ENCODE measurements around the gene ARL5C. TPM values are rescaled to one million over a fixed set of nuclear protein-coding genes. Genes with fewer than 3 reads are reported as not detected.

ARL5C gene
- total RNA-seq, 1 experiment from 2014 or later = not detected

DNA sequence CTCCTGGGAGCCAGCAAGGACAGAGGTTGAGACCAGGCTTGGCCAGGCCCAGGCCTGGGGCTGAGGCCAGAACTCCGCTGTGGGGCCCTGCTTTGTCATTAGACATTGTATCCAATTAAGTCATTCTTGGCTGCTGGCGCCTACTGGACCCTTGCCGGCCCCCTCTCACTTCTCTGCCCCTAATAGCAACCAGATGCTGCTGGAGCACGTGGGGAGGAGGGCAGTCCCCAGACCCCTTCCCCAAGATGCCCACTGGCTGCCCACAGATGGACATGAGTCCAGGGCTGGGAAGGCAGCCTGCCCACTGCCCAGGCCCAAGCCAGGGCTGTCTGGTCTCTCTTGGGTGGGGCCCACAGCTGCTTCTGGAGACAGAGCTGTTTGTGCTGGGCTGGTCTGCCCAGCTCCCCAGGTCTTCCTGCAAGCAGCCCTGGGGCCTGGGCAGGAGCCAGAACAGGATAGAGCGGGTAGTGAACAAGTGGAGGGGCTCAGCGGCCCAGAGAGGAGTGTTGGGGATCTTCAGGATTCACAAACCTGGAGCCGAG lies 22.3 kb downstream of the ARL5C start:
- no peaks in the 10 kb centered on the region for H4K20me1 ChIP-seq (ENCODE audit: insufficient read depth)
- BruUV-seq (replicated peaks) = no TSS peak
- no peak overlapping the region for H3K27ac ChIP-seq
- peaks cover 15% of the 10 kb centered on the region for H3K4me1 ChIP-seq (replicated peaks; ENCODE audit: insufficient read depth)
- peaks cover 23% of the 10 kb centered on the region; the same call in 1 of the 2 replicates for H3F3A ChIP-seq (ENCODE audit: insufficient read depth, low read depth)
- POLR2A ChIA-PET (ENCODE audit: unreplicated experiment) = no interaction called here
- H3K4me3 ChIP-seq = no peak overlapping the region
- H3K9me2 ChIP-seq (ENCODE audit: insufficient read depth) = no peaks in the 10 kb centered on the region
- H3K27me3 ChIP-seq (ENCODE audit: insufficient read depth, low read depth) = no peaks in the 10 kb centered on the region
- H3K79me2 ChIP-seq (ENCODE audit: low read depth) = no peaks in the 10 kb centered on the region
- no peak overlapping the region for H2AFZ ChIP-seq
- H3K4me2 ChIP-seq = no peak overlapping the region
- no peaks in the 10 kb centered on the region for H3K36me3 ChIP-seq (ENCODE audit: low read depth)
- H3K9me3 ChIP-seq (ENCODE audit: insufficient read depth, low read depth) = no peaks in the 10 kb centered on the region
- no peak for DNase-seq
- CTCF ChIA-PET = no interaction called here
- intact Hi-C loops (cut with micrococcal nuclease; ENCODE audit: unreplicated experiment) = no loop called here
- TF ChIP-seq EZH2 (IDR thresholded peaks at IDR 0.05; ENCODE audit: low read depth) (no peak), CTCF (conservative IDR thresholded peaks at IDR 0.05) (no peak)

DNA sequence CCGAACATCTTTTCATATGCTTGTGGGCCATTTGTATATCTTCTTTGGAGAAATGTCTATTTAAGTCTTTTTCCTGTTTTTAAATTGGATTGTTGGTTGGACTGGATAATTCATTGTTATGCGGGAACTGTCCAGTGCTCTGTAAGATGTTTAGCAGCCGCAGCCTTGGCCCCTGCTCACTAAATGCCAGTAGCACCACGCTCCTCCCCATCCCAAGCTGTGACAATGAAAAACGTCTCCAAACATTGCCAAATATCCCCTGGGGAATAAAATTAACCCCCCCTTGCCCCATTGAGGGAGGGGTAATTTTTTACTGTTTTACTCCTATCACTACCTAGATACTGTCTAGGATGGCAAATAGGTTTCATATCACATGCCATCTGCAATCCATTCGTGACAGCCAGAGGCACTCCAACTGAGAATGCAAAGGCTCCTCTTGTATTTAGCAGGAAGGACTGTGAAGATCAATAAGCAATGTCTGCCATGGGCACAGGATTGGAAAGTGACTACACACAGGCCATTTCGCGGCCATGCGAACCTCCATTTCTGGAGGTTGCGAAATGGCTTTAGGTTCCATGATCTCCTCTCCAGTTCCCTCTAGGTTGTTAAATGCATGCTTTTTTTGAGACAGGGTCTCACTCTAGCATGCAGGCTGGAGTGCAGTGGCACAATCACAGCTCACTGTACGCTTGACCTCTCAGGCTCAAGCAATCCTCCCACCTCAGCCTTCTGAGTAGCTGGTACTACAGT lies 23.9 kb downstream of the ARL5C start:
- H3K27ac ChIP-seq = no peak overlapping the region
- no peak overlapping the region for H2AFZ ChIP-seq
- ChIA-PET CTCF (interaction anchor here (0.6 kb wide), 1 partner anchor 34 kb away, joined by 3 read pairs; no protein-coding TSS in a partner anchor), POLR2A (ENCODE audit: unreplicated experiment) (no interaction called here)
- DNase-seq = no peak
- H3K9me3 ChIP-seq (ENCODE audit: insufficient read depth, low read depth) = no peaks in the 10 kb centered on the region
- H3K4me3 ChIP-seq = no peak overlapping the region
- no TSS peak for BruUV-seq (replicated peaks)
- TF ChIP-seq CTCF (conservative IDR thresholded peaks at IDR 0.05) (no peak), EZH2 (IDR thresholded peaks at IDR 0.05; ENCODE audit: low read depth) (no peak)
- peaks cover 27% of the 10 kb centered on the region; the same call in 1 of the 2 replicates for H3F3A ChIP-seq (ENCODE audit: insufficient read depth, low read depth)
- no peaks in the 10 kb centered on the region for H4K20me1 ChIP-seq (ENCODE audit: insufficient read depth)
- H3K79me2 ChIP-seq (ENCODE audit: low read depth) = no peaks in the 10 kb centered on the region
- peaks cover 19% of the 10 kb centered on the region for H3K4me1 ChIP-seq (replicated peaks; ENCODE audit: insufficient read depth)
- H3K36me3 ChIP-seq (ENCODE audit: low read depth) = no peaks in the 10 kb centered on the region
- no peak overlapping the region for H3K4me2 ChIP-seq
- no peaks in the 10 kb centered on the region for H3K9me2 ChIP-seq (ENCODE audit: insufficient read depth)
- H3K27me3 ChIP-seq (ENCODE audit: insufficient read depth, low read depth) = no peaks in the 10 kb centered on the region
- intact Hi-C loops (cut with micrococcal nuclease; ENCODE audit: unreplicated experiment) = no loop called here

DNA sequence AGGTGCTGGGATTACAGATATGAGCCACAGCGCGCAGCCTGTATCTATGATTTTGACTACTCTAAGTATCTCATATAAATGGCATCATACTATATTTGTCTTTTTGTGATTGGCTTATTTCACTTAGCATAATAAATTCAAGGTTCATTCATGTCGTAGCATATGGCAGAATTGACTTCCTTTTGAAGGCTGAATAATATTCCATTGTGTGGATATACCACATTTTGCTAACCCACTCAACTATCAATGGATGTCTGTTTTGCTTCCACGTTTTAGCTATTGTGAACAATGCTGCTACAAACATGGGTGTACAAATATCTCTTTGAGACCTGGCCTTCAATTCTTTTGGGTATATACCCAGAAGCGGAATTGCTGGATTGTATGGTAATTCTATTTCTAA lies 24.7 kb downstream of the ARL5C start:
- H3K9me3 ChIP-seq (ENCODE audit: insufficient read depth, low read depth) = no peaks in the 10 kb centered on the region
- no peak overlapping the region for H2AFZ ChIP-seq
- intact Hi-C loops (cut with micrococcal nuclease; ENCODE audit: unreplicated experiment) = no loop called here
- H3K9me2 ChIP-seq (ENCODE audit: insufficient read depth) = no peaks in the 10 kb centered on the region
- no TSS peak for BruUV-seq (replicated peaks)
- POLR2A ChIA-PET (ENCODE audit: unreplicated experiment) = no interaction called here
- TF ChIP-seq EZH2 (IDR thresholded peaks at IDR 0.05; ENCODE audit: low read depth) (no peak), CTCF (conservative IDR thresholded peaks at IDR 0.05) (no peak)
- H3K36me3 ChIP-seq (ENCODE audit: low read depth) = no peaks in the 10 kb centered on the region
- no peaks in the 10 kb centered on the region for H4K20me1 ChIP-seq (ENCODE audit: insufficient read depth)
- DNase-seq = no peak
- H3F3A ChIP-seq (ENCODE audit: insufficient read depth, low read depth) = peaks cover 27% of the 10 kb centered on the region; the same call in 1 of the 2 replicates
- no peaks in the 10 kb centered on the region for H3K79me2 ChIP-seq (ENCODE audit: low read depth)
- H3K4me2 ChIP-seq = no peak overlapping the region
- CTCF ChIA-PET = interaction anchor here (0.6 kb wide), 1 partner anchor 33 kb away, joined by 3 read pairs; no protein-coding TSS in a partner anchor
- peaks cover 19% of the 10 kb centered on the region for H3K4me1 ChIP-seq (replicated peaks; ENCODE audit: insufficient read depth)
- no peaks in the 10 kb centered on the region for H3K27me3 ChIP-seq (ENCODE audit: insufficient read depth, low read depth)
- H3K4me3 ChIP-seq = no peak overlapping the region
- H3K27ac ChIP-seq = no peak overlapping the region

Data from PC-9 (cell line).